IMR-90 (cell line): Measurements from ENCODE around the gene POMGNT2. TPM values are rescaled to one million over a fixed set of nuclear protein-coding genes. Genes with fewer than 3 reads are reported as not detected.

Experiments
- ATAC-seq: fragments of 200-7000 bp; cut with Tn5 transposase; 2 replicates; pipeline ENCODE4 v1.9.1; 2020; ENCODE audit warnings: low read depth, mild to moderate bottlenecking, moderate library complexity
- BruUV-seq: library from RNA; stranded (reverse); fragments of 400-500 nt; replicated peaks from 2 replicates; lab custom pipeline; 2021; lab: Mats Ljungman, UMichigan
- CTCF ChIA-PET: fragments of 300-600 bp; formaldehyde crosslinking; extraction: SDS; loops from one replicate; lab custom pipeline; 2021; ENCODE audit warnings: antibody characterized with exemption; lab: Yijun Ruan, JAX
- POLR2A ChIA-PET: fragments of 300-600 bp; sonication (Branson Sonifier 250); formaldehyde crosslinking; loops from one replicate; lab custom pipeline; 2022; ENCODE audit warnings: antibody characterized with exemption; ENCODE audit not compliant: unreplicated experiment; lab: Charles Lee
- DNase-seq: peaks from one replicate; pipeline ENCODE4 v3.0.0; 2013
- H2AFZ ChIP-seq: replicated peaks from 2 replicates; pipeline ENCODE3; 2013; ENCODE audit warnings: low read length, mild to moderate bottlenecking; ENCODE audit not compliant: poor library complexity
- H2AK5ac ChIP-seq: 2 replicates; pipeline ENCODE4 v1.6.1; 2013; ENCODE audit warnings: low read depth, low read length, inconsistent platforms
- H2AK9ac ChIP-seq: replicated peaks from 2 replicates; pipeline ENCODE3; 2013; ENCODE audit warnings: mild to moderate bottlenecking, low read depth, low read length, moderate library complexity; ENCODE audit not compliant: poor library complexity
- H2BK120ac ChIP-seq: 2 replicates; pipeline ENCODE4 v1.6.1; 2013; ENCODE audit warnings: low read depth, low read length, inconsistent platforms
- H2BK15ac ChIP-seq: 3 replicates; pipeline ENCODE4 v1.6.1; 2013; ENCODE audit warnings: low read depth, low read length, inconsistent platforms
- H2BK20ac ChIP-seq: 2 replicates; pipeline ENCODE4 v1.6.1; 2013; ENCODE audit warnings: low read depth, mild to moderate bottlenecking, inconsistent platforms, low read length, moderate library complexity
- H2BK5ac ChIP-seq: 2 replicates; pipeline ENCODE4 v1.6.1; 2013; ENCODE audit warnings: mild to moderate bottlenecking, low read depth, low read length, inconsistent platforms; ENCODE audit not compliant: poor library complexity, severe bottlenecking
- H3K14ac ChIP-seq: replicated peaks from 2 replicates; pipeline ENCODE4 v1.6.1; 2013; ENCODE audit warnings: low read depth, low read length, inconsistent platforms
- H3K18ac ChIP-seq: 2 replicates; pipeline ENCODE4 v1.6.1; 2013; ENCODE audit warnings: low read depth, low read length, control low read depth
- H3K23ac ChIP-seq: 2 replicates; pipeline ENCODE4 v1.6.1; 2013; ENCODE audit warnings: low read depth, low read length, inconsistent platforms
- H3K27ac ChIP-seq: 2 replicates; pipeline ENCODE4 v1.5.1; 2013; ENCODE audit warnings: mild to moderate bottlenecking, control low read depth, low read length; ENCODE audit not compliant: insufficient read depth
- H3K27me3 ChIP-seq: 2 replicates; pipeline ENCODE4 v1.6.1; 2013; ENCODE audit warnings: low read length; ENCODE audit not compliant: control insufficient read depth, insufficient read depth
- H3K36me3 ChIP-seq: 2 replicates; pipeline ENCODE4 v1.6.1; 2013; ENCODE audit warnings: low read length, mixed read lengths; ENCODE audit not compliant: control insufficient read depth, insufficient read depth
- H3K4ac ChIP-seq: 2 replicates; pipeline ENCODE4 v1.6.1; 2013; ENCODE audit warnings: low read depth, low read length, inconsistent platforms
- H3K4me1 ChIP-seq: 2 replicates; pipeline ENCODE4 v1.6.1; 2013; ENCODE audit warnings: low read length, mixed read lengths; ENCODE audit not compliant: control insufficient read depth, insufficient read depth
- H3K4me2 ChIP-seq: 2 replicates; pipeline ENCODE4 v1.6.1; 2013; ENCODE audit warnings: low read depth, mild to moderate bottlenecking, control low read depth, low read length, moderate library complexity
- H3K4me3 ChIP-seq: 2 replicates; pipeline ENCODE4 v1.5.1; 2013; ENCODE audit warnings: low read depth, mild to moderate bottlenecking, control low read depth, low read length, moderate library complexity; ENCODE audit not compliant: insufficient read depth
- H3K56ac ChIP-seq: 2 replicates; pipeline ENCODE4 v1.6.1; 2013; ENCODE audit warnings: low read length, inconsistent platforms; ENCODE audit not compliant: insufficient read depth; ENCODE audit errors: extremely low read depth
- H3K79me1 ChIP-seq, 2 experiments: 2 replicates each; pipeline ENCODE4 v1.6.1; 2013; ENCODE audit warnings: low read length in 2 of 2, inconsistent platforms in 1 of 2, low read depth in 1 of 2
- H3K9ac ChIP-seq: 2 replicates; pipeline ENCODE4 v1.6.1; 2013; ENCODE audit warnings: low read depth, low read length, control low read depth
- H3K9me1 ChIP-seq: 2 replicates; pipeline ENCODE4 v1.6.1; 2013; ENCODE audit warnings: low read length, inconsistent platforms; ENCODE audit not compliant: insufficient read depth
- H3K9me3 ChIP-seq: 2 replicates; pipeline ENCODE4 v1.6.1; 2013; ENCODE audit warnings: low read length; ENCODE audit not compliant: control insufficient read depth, insufficient read depth
- H4K20me1 ChIP-seq: 2 replicates; pipeline ENCODE4 v1.6.1; 2013; ENCODE audit warnings: low read length, inconsistent platforms; ENCODE audit not compliant: insufficient read depth
- H4K5ac ChIP-seq: 2 replicates; pipeline ENCODE4 v1.6.1; 2013; ENCODE audit warnings: mild to moderate bottlenecking, low read depth, low read length, control low read depth
- H4K8ac ChIP-seq, 2 experiments: 2 replicates each; pipeline ENCODE4 v1.6.1; 2013; ENCODE audit warnings: low read depth in 2 of 2, low read length in 2 of 2, control low read depth in 1 of 2, inconsistent platforms in 1 of 2
- H4K91ac ChIP-seq: 2 replicates; pipeline ENCODE4 v1.6.1; 2013; ENCODE audit warnings: low read depth, low read length, inconsistent platforms; ENCODE audit not compliant: insufficient read depth
- BHLHE40 ChIP-seq: fragments of 150-350 bp; IDR thresholded peaks from 2 replicates; pipeline ENCODE4 v1.6.1; 2016; ENCODE audit warnings: mild to moderate bottlenecking, low read depth, low read length
- CHD1 ChIP-seq: IDR thresholded peaks from 2 replicates; pipeline ENCODE4 v1.6.1; 2012; ENCODE audit warnings: low read depth, low read length, improper control_type of control experiment
- MAZ ChIP-seq: IDR thresholded peaks from 2 replicates; pipeline ENCODE4 v1.6.1; 2012; ENCODE audit warnings: low read depth, mild to moderate bottlenecking, low read length, improper control_type of control experiment, moderate library complexity, borderline replicate concordance
- POLR2A ChIP-seq: IDR thresholded peaks from 2 replicates; pipeline ENCODE4 v1.6.1; 2012; ENCODE audit warnings: mild to moderate bottlenecking, low read depth, low read length
- SMC3 ChIP-seq: fragments of 150-350 bp; IDR thresholded peaks from 2 replicates; pipeline ENCODE4 v1.6.1; 2016; ENCODE audit warnings: low read depth, mild to moderate bottlenecking, antibody characterized with exemption, low read length, moderate library complexity
- WGBS, 2 experiments: methylation state at CpG; one replicate each; pipeline versions ENCODE4 v1.1.5 to v1.1.7; 2013; ENCODE audit warnings: missing lambda C conversion rate in 2 of 2; ENCODE audit not compliant: insufficient read length in 1 of 2; ENCODE audit errors: extremely low coverage in 2 of 2; 5-methylcytosine and 5-hydroxymethylcytosine counted together
- dilution Hi-C: fragments of 300-500 bp; cut with HindIII; formaldehyde crosslinking; loops from one replicate; pipeline ENCODE4 v1.14.3; 2018; ENCODE audit warnings: low sequenced_read_pairs; ENCODE audit not compliant: unreplicated experiment
- in situ Hi-C: fragments of 300-500 bp; cut with MboI; formaldehyde crosslinking; loops from 3 replicates; pipeline ENCODE4 v1.14.3; 2019; ENCODE audit warnings: low sequenced_read_pairs, inconsistent platforms, mixed read lengths
- intact Hi-C: fragments of 100-400 bp; cut with micrococcal nuclease; formaldehyde crosslinking; loops from 2 replicates; pipeline ENCODE4 v1.10.0; 2022
- polyA plus RNA-seq, 3 experiments: library from polyadenylated mRNA; depleted of rRNA; stranded (reverse); fragments of >200 nt; gene quantifications; 2 replicates each; pipeline ENCODE4 v1.2.3, GENCODE V29; 2012; ENCODE audit warnings: low replicate concordance in 1 of 3
- total RNA-seq: library from RNA; depleted of rRNA; stranded (reverse); fragments of >200 nt; gene quantifications from 2 replicates; pipeline ENCODE4 v1.2.3, GENCODE V29; 2012
- TF ChIP-seq, protein P1 (sequence below): fragments of 150-350 bp; IDR thresholded peaks from 2 replicates; pipeline ENCODE4 v1.6.1; 2017; ENCODE audit warnings: mild to moderate bottlenecking, antibody characterized with exemption, low read length, low read depth

POMGNT2 gene
- total and polyA plus RNA-seq, 2 of the 4 experiments (the other 2 are of a cell fraction) = 7.5 to 16.2 TPM

DNA sequence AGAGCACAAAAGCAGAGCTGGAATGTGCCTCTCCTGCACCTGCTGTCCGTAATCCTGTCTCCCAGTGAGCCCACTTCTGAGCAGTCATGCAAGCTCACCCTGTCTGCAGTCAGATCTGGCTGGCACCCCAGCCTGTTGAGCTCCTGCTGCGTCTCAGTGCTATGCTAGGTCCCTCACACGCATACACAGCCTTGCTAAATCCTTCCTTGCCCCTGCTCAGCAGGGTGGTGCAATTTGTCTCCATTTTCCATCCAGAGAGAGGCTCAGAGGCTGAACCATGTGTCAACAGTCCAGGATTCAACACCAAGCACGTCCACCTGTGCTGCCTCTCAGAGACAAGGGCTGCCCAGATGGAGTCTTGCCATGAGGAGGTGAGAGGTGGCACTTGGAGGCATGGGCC lies 11.0 kb downstream of the POMGNT2 start:
- H3K36me3 ChIP-seq = no peaks in the 10 kb centered on the region
- H2BK20ac ChIP-seq = no peak overlapping the region
- peaks cover 2% of the 10 kb centered on the region; the same call in 1 of the 2 replicates for H3K9me1 ChIP-seq
- H3K14ac ChIP-seq = no peak overlapping the region
- H3K4me2 ChIP-seq = no peak overlapping the region
- no peak overlapping the region for H2BK15ac ChIP-seq
- no peak overlapping the region for H2AK9ac ChIP-seq
- no peak overlapping the region for H4K91ac ChIP-seq
- in situ Hi-C loops (no loop called here), intact Hi-C loops (loop anchor here (5.0 kb wide), 1 partner anchor 93 kb away; no protein-coding TSS in a partner anchor), dilution Hi-C loops (no loop called here)
- H4K5ac ChIP-seq = no peak overlapping the region
- BruUV-seq = no TSS peak
- whole genome bisulfite sequencing, 2 experiments = 74% methylated on average over 2 of the region's 4 CpGs; no CpG with 5 or more reads in 1 of the 2 experiments
- H4K8ac ChIP-seq = no peak overlapping the region
- H3K4me3 ChIP-seq = no peak overlapping the region
- no peaks in the 10 kb centered on the region; the same call in 1 of the 2 replicates for H3K4me1 ChIP-seq
- no peaks in the 10 kb centered on the region for H4K20me1 ChIP-seq
- H3K79me1 ChIP-seq = no peaks in the 10 kb centered on the region; a peak in 1 of 4 replicates
- no peak for ATAC-seq
- H2BK120ac ChIP-seq = no peak overlapping the region
- TF ChIP-seq CHD1 = no peak
- TF ChIP-seq POLR2A = no peak
- TF ChIP-seq BHLHE40 = no peak
- no peak for TF ChIP-seq SMC3
- TF ChIP-seq MAZ = no peak
- TF ChIP-seq, protein P1, sequence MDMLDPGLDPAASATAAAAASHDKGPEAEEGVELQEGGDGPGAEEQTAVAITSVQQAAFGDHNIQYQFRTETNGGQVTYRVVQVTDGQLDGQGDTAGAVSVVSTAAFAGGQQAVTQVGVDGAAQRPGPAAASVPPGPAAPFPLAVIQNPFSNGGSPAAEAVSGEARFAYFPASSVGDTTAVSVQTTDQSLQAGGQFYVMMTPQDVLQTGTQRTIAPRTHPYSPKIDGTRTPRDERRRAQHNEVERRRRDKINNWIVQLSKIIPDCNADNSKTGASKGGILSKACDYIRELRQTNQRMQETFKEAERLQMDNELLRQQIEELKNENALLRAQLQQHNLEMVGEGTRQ = no peak
- CTCF ChIA-PET = no interaction called here
- H3K9me3 ChIP-seq = no peaks in the 10 kb centered on the region
- H3K4ac ChIP-seq = no peak overlapping the region
- DNase-seq = no peak
- no peak overlapping the region for H2AFZ ChIP-seq
- no peak overlapping the region for H3K9ac ChIP-seq
- no peaks in the 10 kb centered on the region for H3K27me3 ChIP-seq
- H3K23ac ChIP-seq = no peak overlapping the region
- H2BK5ac ChIP-seq = no peak overlapping the region
- POLR2A ChIA-PET = no interaction called here
- no peak overlapping the region for H3K18ac ChIP-seq
- H3K27ac ChIP-seq = no peak overlapping the region
- H2AK5ac ChIP-seq = no peak overlapping the region
- no peak overlapping the region for H3K56ac ChIP-seq
